ENCODE data around the gene CUTA. TPM values are rescaled to one million over a fixed set of nuclear protein-coding genes. Genes with fewer than 3 reads are reported as not detected.

CUTA gene
- total RNA-seq, 1 experiment from 2014 or later = 257 TPM

DNA sequence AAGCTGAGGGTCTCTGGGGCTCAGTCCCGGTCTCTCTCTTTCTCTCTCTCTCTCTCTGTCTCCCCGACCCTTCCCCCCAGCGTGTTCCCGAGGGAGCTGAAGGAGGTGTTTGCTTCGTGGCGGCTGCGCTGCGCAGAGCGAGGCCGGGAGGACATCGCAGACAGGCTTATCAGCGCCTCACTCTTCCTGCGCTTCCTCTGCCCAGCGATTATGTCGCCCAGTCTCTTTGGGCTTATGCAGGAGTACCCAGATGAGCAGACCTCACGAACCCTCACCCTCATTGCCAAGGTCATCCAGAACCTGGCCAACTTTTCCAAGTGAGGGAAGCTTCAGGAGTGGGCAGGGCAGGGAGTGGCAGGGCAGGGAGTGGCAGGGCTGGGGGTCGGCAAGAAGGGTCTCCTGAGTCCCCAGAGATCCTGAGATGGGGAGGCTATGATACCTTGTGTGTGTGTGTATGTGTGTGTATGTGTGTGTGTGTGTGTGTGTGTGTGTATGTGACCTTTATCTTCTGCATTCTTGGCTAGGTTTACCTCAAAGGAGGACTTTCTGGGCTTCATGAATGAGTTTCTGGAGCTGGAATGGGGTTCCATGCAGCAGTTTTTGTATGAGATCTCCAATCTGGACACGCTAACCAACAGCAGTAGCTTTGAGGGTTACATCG is 22.9 kb upstream of the CUTA start:
- Histone ChIP-seq H3K18ac (ENCODE audit: insufficient read length, low read depth, low read length) (no peak overlapping the region), H3K23ac (ENCODE audit: insufficient read length, low read depth, low read length) (no peak overlapping the region), H2AFZ (ENCODE audit: low read length) (no peak overlapping the region), H3K9ac (ENCODE audit: extremely low read depth, insufficient read length, low read length) (no peak overlapping the region), H3K27ac (ENCODE audit: insufficient read length, low read depth, low read length) (no peak overlapping the region), H3K79me2 (ENCODE audit: insufficient read depth, low read length) (no peaks in the 10 kb centered on the region), H2BK15ac (ENCODE audit: low read depth, low read length) (no peak overlapping the region), H2AK5ac (ENCODE audit: insufficient read length, low read length) (no peak overlapping the region), H3K23me2 (ENCODE audit: insufficient read length, low read depth, low read length, poor library complexity, severe bottlenecking) (no peaks in the 10 kb centered on the region), H2BK20ac (ENCODE audit: low read depth, low read length, poor library complexity, severe bottlenecking) (no peak overlapping the region), H3K4me2 (ENCODE audit: insufficient read depth, insufficient read length, low read length) (no peak overlapping the region), H3K79me1 (ENCODE audit: insufficient read depth, low read depth, low read length, poor library complexity, severe bottlenecking) (no peaks in the 10 kb centered on the region), H2BK120ac (ENCODE audit: low read depth, low read length, poor library complexity, severe bottlenecking) (no peak overlapping the region), H3K4me1 (ENCODE audit: insufficient read depth, low read length) (no peaks in the 10 kb centered on the region), H3T11ph (ENCODE audit: low read length) (no peak overlapping the region), H3K27me3 (ENCODE audit: insufficient read depth, low read length) (no peaks in the 10 kb centered on the region), H2BK12ac (ENCODE audit: insufficient read length, low read depth, low read length) (no peak overlapping the region), H3K14ac (ENCODE audit: insufficient read depth, low read length) (no peak overlapping the region), H4K5ac (ENCODE audit: insufficient read length, low read depth, low read length) (no peak overlapping the region), H3K56ac (ENCODE audit: insufficient read length, low read depth, low read length) (no peak overlapping the region), H4K20me1 (ENCODE audit: control insufficient read depth, insufficient read depth, insufficient read length) (no peaks in the 10 kb centered on the region), H4K91ac (ENCODE audit: insufficient read length, low read depth, low read length) (no peak overlapping the region), H3K9me3 (ENCODE audit: control insufficient read depth, low read depth, low read length) (no peaks in the 10 kb centered on the region), H3K4ac (ENCODE audit: low read depth, low read length) (no peak overlapping the region), H4K8ac (replicated peaks; ENCODE audit: insufficient read length, low read depth, low read length) (no peak overlapping the region), H2BK5ac (ENCODE audit: insufficient read length, low read length) (no peak overlapping the region)
- Mint-ChIP-seq H3K4me1 (peaks cover 0 to 3% of the 10 kb centered on the region in 2 experiments; a peak in 1 of 4 replicates), H3K4me3 (no peak overlapping the region), H3K9me3 (no peaks in the 10 kb centered on the region), H3K27ac (peak overlapping the region; percentile 9 to 73 (median 15); a peak in 4 of 7 replicates), H3K36me3 (ENCODE audit: insufficient read depth in 1 of 3, low read depth in 3 of 3) (peaks cover 73 to 95% (median 93%) of the 10 kb centered on the region in 3 experiments), H3K27me3 (ENCODE audit: low read depth) (no peaks in the 10 kb centered on the region)
- whole genome bisulfite sequencing (ENCODE audit: extremely low coverage, insufficient read length, low lambda C conversion rate) = no CpG with 5 or more reads among the region's 19 CpGs
- TF ChIP-seq, protein P1, sequence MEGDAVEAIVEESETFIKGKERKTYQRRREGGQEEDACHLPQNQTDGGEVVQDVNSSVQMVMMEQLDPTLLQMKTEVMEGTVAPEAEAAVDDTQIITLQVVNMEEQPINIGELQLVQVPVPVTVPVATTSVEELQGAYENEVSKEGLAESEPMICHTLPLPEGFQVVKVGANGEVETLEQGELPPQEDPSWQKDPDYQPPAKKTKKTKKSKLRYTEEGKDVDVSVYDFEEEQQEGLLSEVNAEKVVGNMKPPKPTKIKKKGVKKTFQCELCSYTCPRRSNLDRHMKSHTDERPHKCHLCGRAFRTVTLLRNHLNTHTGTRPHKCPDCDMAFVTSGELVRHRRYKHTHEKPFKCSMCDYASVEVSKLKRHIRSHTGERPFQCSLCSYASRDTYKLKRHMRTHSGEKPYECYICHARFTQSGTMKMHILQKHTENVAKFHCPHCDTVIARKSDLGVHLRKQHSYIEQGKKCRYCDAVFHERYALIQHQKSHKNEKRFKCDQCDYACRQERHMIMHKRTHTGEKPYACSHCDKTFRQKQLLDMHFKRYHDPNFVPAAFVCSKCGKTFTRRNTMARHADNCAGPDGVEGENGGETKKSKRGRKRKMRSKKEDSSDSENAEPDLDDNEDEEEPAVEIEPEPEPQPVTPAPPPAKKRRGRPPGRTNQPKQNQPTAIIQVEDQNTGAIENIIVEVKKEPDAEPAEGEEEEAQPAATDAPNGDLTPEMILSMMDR (conservative IDR thresholded peaks at IDR 0.05) = no peak
- DNase-seq = no peak

Data from H9 (cell line).